GM21423 (cell line): ENCODE data around the gene FAM78B.

Experiments
- ATAC-seq: cut with Tn5 transposase; IDR thresholded peaks from one replicate; pipeline ENCODE4 v1.9.1; 2021; ENCODE audit warnings: mild to moderate bottlenecking, moderate library complexity; ENCODE audit not compliant: unreplicated experiment

Gene FAM78B, protein sequence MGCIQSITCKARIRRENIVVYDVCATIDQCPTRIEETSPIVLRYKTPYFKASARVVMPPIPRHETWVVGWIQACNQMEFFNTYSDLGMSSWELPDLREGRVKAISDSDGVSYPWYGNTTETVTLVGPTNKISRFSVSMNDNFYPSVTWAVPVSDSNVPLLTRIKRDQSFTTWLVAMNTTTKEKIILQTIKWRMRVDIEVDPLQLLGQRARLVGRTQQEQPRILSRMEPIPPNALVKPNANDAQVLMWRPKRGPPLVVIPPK

DNA sequence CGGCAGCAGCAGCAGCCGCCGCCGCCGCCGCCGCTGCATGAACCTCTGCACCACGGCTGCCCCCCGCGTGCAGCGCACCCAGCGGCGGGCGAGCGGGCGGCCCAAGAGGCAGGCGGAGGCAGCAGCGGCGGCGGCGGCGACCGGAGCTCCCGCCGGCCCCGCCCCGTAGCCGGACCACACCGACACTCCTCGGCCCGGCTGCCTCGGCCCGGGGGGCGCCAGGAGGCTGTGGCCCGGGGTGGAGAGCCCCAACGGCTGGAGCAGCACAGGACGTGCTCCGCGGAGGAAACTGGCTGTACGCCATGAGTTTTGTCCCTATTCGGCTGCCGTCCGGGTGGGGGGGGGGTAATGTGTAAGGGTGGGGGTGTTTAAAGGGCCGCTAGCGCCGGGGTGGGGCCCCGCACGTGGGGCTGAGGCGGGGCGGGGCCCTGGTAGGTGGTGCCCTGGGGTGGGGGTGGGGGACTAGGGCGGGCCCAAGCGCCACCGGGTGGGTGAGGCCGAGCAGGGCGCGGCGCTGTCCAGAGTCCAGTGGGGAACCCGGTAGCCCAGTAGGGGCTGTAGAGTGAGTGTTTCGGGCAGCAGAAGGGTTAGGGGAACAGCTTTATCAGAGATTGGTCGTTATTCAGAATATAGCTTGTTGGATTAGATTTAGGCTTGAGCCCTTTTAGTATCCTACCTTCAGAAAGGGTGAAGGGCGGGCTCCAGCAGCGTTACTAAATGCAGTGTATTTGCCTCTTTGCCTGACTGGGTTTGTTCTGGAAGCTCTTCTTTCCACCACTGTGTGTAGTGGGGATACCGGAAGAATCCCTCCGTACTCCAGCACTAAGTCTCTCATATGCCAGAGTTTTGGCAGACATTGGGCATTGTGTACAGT is at the start of gene FAM78B:
Gene FAM78B (minus strand): TSS at position 304 of the 874 bp plus-strand sequence. CDS start 753 bp downstream, outside the sequence.
- peak; percentile 46 for ATAC-seq

GRCh38 chr1:166202546-166202945 is 35.7 kb upstream of the FAM78B start:
- no peak for ATAC-seq

DNA sequence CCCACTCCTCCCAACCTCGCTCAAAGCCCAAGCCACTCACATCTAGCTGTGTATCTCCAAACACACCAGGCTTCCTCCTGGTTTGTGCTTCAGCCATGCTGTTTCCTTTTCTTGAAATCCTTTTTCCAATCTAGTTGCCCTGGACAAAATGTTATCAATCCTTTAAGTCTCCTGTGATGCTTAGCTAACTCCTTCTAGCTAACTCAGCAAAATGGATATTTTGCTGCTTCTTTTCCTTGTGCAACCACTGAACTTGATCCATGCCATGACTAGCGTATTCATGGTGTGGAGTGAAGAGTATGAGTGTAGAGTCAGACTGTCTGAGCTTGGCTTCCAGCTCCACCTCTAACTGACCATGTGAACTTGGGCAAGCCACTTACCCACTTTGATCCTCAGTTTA is 33.9 kb upstream of the FAM78B start:
- no peak for ATAC-seq

- ATAC-seq = no peak
Observed at GRCh38 chr1:166197597-166197996, 30.8 kb upstream of the FAM78B start.

DNA sequence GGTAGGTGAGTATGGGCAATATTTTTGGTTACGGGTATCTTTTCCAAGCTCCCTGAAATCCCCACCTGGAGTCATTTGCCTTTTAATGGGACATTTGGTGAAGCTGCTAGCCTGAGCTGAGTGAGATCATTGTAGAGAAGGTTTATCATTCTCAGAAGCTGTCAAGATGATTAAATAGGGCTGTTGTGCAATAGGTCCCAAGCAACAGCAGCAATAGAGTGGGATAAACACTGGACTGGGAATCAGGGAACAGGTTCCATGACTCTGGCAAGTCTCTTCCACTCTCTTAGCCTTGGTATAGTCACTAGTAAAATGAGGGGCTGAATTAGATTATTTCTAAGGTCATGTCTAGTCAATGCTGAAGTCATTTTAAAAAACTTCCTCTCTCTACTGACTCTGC is 30.3 kb upstream of the FAM78B start:
- ATAC-seq = no peak

DNA sequence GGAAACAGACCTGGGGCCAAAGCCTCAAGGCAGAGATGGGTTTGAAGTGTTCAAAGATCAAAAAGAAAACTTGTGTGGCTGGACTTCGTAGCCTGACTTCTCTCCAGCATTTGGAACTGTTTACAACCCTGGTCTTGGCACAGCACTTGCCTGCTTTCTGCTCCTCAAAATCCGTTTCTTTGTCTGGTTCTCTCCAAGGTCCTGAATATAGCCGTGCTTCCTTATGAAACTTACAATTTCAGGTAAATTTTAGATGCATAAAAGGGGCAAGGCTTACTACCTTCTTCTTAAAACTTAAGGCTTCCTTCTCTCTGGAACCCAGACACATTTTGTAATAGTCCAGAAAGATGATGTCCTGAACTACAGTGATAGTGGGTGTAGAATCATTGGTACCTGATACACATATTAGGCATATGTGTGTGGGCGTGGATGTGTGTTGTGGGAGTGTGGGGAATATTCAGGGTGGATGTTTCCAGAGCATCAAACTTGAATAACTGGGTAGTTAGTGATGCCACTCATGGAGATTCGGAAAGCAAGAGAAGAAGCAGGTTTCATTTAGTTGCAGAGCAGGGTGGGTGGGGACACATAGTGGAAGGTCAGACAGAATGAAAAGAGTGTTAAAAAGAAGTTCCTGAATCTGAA is 26.4 kb upstream of the FAM78B start:
- no peak for ATAC-seq

DNA sequence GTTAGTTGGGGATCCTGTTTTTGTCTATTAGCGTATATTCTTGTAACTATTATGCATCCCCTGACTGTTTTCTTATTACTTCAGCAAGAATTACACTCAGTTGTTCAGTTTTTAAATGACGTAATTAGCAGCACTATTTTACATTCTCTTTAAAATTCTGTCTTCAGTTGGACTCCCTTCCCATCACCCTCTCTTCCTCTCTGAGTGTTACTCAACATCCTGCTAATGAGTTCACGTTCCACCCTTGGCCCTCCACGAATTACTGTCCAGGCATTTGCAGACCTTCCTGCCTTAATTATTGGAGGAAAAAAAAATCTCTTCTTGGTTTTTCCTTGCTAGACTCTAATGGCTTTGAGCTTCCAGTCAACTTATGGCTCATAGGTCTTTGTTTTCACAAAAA is 23.6 kb upstream of the FAM78B start:
- ATAC-seq = no peak

DNA sequence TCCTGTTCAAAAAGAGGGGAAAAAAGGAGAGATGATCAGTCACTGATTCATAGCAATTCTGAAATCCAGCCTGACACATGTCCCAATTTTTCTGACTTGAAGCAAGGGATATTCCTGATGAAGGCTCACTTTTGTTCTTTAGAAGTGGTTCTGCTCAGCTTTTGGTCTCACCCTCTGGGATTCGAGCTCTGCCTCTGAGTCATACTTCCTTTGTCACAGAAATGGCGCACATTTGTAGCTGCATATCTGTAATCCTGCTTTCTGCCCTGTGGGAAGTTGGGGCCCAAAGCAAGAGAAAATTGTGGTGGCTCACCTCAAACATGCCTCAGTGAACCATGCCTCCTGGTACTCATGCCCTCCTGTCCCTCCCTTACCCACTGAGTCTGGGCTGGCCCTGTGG is 22.3 kb upstream of the FAM78B start:
- no peak for ATAC-seq

DNA sequence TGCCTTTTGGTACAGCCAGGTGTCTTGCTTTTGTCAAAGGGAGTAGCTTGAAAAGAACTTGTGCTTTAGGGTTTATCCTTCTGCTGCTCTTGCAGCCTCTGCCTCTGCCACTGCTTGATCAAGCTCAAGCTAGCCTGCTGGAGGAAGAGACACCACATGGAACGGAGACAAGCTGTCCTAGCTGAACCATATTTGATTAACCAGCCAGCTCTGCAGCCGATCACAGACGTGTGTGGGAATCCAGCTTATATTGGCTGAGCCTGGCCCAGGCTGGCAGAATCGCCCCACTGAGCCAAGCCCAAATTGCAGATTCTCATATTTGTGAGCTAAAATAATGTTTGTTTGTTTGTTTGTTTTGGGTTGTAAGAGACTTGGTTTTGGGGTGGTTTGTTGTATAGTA is 18.7 kb upstream of the FAM78B start:
- ATAC-seq = no peak

- ATAC-seq = no peak
Observed at GRCh38 chr1:166184897-166185296, 18.1 kb upstream of the FAM78B start.

DNA sequence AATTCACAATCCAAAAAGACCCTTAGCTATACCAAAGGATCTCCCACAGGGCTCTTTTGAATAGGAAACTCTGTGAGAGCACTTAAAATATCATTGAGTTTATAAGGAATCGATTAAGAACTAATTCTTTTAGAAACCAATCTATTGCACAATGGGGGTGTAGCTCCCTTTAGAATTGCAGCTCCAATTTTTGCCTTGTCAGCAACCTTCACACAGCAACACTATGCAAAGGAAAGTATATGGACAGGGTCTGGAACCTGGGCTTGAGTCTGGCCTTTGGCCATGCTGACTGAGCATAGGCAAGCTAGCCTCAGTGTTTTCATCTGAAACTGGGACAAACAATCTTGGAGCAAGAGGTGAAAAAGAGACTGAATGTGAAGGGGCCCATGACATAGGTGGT is 17.2 kb upstream of the FAM78B start:
- no peak for ATAC-seq

DNA sequence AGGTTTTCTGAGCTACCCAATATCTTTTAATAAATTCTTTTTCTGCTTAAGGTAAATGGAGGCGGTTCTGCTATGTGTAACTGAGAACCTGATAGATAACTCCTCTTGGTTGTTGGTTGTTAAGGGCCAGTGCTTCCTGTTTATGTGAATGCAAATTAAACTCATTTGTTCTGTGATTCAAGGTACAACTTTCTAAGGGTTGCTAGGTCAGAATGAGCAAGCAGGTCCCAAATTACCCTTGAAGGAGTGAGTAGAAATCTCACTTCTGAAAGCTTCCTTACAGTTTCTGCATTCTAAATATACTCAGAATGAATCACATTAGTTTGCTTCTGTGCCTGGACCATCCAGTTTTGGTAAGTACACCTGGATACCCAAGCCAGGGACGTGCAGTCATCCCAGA is 15.5 kb upstream of the FAM78B start:
- peak; percentile 59 for ATAC-seq

GRCh38 chr1:166176416-166176815 is 9.6 kb upstream of the FAM78B start:
- ATAC-seq = no peak

- no peak for ATAC-seq
Observed at GRCh38 chr1:166175032-166175431, 8.2 kb upstream of the FAM78B start.

- no peak for ATAC-seq
Observed at GRCh38 chr1:166174108-166174507, 7.3 kb upstream of the FAM78B start.

GRCh38 chr1:166172106-166172505 is 5.3 kb upstream of the FAM78B start:
- no peak for ATAC-seq

DNA sequence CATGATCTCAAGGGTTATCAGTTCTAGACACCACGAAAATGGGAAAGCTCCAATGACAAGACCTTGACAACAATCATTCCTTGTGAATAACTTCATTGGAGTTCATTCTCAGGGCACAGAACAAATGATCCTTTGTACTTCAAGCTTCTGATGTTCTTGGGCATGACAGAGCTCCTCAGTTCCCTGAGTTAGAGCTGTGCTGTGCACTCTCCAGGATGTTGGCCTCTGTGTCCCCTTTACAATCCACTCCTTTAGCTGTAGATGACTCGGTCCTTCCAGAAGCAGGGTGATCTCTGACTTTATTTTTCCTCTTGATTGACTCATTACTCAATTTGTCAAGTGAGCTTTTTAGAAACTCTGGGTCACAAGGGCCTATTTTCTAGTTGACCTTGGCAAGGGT is 3.9 kb upstream of the FAM78B start:
- no peak for ATAC-seq

DNA sequence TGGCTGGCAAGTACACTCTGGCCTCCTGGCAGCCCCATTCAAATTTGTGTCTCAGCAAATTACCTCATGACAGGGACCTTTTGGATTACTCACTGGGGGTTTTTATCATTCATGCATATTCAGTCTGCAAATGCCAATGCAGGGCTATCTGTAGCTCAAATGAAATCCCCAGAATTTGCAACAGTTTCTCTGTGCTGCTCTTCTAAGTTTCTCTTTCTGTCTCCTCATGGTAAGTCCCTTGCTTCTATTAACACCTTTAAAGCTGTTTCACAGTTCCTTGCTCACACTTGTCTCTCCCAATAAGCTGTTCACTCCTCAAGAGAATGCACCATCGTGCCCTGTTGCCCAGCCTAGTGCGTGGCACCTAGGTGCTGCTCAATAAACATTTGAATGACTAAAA is 3.3 kb upstream of the FAM78B start:
- ATAC-seq = peak; percentile 41

GRCh38 chr1:166169182-166169581 is 2.4 kb upstream of the FAM78B start:
- ATAC-seq = no peak

DNA sequence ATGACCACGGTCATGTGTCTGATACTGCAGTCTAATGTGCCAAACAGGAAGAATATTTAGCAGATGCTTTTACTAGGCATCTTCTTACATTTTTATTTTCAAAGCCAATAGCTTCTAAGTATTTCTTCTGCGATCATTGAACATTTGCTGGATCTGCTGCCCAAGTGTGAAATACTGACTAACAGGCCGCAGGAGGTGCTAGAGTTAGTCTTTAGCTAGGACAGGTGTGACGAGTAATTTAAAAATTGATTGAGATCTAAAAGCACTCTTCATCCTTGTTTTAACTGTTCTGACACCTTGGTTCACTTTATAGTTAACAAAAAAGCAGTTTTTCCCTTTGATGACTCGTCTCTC is 748 bp upstream of the FAM78B start:
- ATAC-seq = no peak

DNA sequence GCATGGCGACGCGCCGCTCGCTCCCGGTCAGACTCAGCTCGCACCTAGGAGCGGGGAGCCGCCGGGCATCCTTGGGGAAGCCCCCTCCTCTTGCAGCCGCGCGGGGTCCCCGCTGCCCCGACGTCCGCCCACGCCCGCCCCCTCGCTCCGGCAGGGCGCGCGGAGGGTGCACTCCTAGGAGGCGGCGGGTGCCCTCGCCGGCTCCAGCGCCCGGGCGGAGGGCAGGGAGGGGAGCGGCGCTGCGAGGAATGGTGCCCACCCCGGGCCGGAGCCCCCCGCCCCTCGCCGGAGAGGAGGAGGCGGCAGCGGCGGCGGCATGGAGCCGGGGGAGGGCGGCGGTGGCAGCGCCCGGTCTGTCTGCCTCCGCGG is 488 bp downstream of the FAM78B start:
- ATAC-seq = peak; percentile 4
